NCI-H1092 (cell line): Measurements from ENCODE around the gene CLDN19.
A peak's percentile ranks its signal among the peaks of the same experiment; 100 is the strongest.

Experiments used
- DNase-seq: peaks from one replicate; lab custom pipeline; 2025; lab: John Stamatoyannopoulos, UW

Gene CLDN19, protein sequence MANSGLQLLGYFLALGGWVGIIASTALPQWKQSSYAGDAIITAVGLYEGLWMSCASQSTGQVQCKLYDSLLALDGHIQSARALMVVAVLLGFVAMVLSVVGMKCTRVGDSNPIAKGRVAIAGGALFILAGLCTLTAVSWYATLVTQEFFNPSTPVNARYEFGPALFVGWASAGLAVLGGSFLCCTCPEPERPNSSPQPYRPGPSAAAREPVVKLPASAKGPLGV

GRCh38 chr1:42739753-42740700, at the start of gene CLDN19:
Gene CLDN19 (minus strand): TSS chr1:42740236. CDS start chr1:42740063, 173 bp downstream.
- no peak for DNase-seq

DNA sequence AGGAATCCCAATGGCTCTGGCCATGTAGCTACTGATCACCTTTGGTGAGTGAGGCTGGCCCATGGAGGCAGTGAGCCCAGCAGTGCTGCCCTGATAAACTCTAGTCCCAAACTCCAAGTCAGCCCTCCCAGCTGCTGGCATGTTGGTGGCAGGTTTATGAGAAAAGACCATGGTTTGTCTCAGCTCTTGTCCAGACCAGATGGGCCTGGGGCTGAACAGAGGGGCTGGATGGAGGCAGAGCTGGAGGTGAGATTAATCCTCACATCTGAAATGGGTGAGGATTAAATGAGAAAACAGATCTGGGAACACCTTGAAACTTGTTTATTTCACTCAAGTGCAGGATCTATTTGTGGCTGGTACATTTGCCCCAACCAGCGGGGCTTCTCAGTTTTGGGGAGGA, 48.0 kb upstream of the CLDN19 start:
- DNase-seq = no peak

- no peak for DNase-seq
These were observed 46.1 kb upstream of the CLDN19 start for GRCh38 chr1:42786097-42786496.

GRCh38 chr1:42784946-42785693, 45.1 kb upstream of the CLDN19 start, which contains the start of gene TMEM269:
Gene TMEM269 (plus strand): TSS chr1:42784991. CDS start chr1:42789894, 4,903 bp downstream.
- no peak for DNase-seq

DNA sequence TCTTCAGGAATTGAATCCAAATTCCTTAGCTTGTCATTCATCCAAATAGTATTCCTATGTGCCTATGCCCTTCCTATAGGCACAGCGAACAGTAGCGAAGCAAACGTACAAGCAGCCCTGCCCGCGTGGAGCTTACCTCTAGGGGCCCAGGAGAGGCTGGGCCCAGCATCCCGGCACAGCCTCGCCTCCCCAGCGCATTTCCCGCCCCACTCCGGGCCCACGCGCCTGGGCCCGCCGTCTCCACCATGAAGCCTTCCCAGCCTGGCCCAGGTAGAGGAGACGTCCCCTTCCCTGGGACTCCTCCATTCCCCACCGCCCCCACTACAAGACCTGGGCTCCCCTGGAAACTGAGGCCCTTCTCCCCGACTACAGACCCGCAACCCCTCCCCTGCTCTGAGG, 44.5 kb upstream of the CLDN19 start:
- no peak for DNase-seq

- DNase-seq = no peak
These were observed 43.1 kb upstream of the CLDN19 start for GRCh38 chr1:42783092-42783491.

GRCh38 chr1:42780176-42780575, 40.1 kb upstream of the CLDN19 start:
- no peak for DNase-seq

- no peak for DNase-seq
These were observed 39.7 kb upstream of the CLDN19 start for GRCh38 chr1:42779725-42780124.

DNA sequence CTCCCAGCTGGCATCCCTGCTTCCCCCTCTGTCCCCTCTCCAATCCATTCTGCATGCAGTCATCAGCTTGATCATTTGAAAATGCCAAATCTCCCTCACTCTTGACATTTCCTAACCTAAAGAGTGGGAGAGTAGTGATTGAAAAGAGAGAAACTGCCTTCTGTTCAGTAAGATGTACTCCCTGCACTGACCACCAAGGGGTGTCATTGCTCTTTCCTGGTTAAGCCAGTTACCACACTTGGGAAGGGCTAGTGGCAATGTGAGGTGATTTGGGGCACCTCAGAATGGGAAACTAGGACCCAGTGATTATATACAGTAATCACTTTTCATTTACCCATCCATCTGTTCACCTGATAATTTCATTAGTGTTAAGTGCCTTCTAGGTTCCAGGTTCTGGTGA, 37.8 kb upstream of the CLDN19 start:
- DNase-seq = no peak

DNA sequence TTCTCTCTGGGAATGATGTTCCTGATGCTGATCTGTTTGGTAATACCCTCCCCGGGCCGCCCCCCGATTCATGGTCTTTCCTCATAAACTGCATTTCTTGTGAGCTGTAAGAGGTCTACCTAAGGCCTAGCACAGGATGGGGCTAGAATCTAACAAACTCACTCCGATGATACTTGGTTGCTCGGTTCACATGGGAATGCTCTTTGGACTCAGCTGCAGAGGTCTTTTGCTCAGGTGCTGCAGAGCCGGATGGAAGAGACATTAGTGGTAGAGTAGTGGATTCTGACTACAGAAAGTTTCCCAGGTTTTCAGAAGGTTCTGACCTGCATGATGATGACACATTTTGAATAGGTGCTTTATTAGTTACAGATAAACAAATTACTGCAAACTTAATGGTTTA, 36.5 kb upstream of the CLDN19 start:
- no peak for DNase-seq

GRCh38 chr1:42774928-42775526, 35.0 kb upstream of the CLDN19 start:
- DNase-seq = no peak

GRCh38 chr1:42773420-42773819, 33.4 kb upstream of the CLDN19 start:
- no peak for DNase-seq

DNA sequence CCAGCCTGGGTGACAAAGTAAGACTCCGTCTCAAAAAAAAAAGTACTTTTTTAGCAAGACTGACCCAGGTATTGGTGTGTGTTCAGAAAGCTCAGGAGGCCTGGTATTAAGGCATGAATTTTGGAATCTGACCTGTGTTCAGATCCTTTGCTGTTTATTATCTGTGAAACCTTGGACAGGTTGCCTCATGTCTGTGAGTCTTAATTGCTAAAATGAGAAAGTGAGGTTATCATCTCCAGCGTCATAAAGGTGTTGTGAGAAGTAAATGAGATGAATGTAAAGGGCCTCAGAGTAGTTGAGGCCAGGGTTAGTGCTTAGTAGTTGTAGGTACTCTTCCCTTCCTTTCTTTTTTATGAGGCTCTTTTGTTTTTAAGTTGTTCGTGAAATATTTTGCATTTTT, 29.8 kb upstream of the CLDN19 start:
- no peak for DNase-seq

GRCh38 chr1:42768172-42768571, 28.1 kb upstream of the CLDN19 start:
- DNase-seq = no peak

DNA sequence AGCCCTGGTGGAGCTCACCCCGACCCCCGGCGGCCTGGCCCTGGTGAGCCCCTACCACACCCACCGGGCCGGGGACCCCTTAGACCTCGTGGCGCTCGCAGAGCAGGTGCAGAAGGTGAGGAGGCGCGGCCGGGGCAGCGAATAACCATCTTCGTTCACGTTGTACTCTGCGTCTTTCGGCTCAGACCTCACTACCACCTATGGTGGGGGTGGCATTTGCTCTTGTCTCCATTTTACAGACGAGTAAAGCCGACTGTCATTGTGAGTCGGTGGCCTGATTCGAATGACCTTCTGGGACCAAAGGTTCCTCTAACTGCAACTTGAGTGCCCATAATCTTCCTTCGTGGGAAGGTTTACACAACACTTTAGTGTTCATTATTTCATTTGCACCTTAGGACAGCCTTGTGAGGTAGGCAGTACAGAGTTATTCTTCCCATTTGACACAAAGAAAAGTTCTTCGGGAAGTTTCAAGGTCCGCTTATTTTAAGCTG, 27.5 kb upstream of the CLDN19 start:
- peak; percentile 80 for DNase-seq

DNA sequence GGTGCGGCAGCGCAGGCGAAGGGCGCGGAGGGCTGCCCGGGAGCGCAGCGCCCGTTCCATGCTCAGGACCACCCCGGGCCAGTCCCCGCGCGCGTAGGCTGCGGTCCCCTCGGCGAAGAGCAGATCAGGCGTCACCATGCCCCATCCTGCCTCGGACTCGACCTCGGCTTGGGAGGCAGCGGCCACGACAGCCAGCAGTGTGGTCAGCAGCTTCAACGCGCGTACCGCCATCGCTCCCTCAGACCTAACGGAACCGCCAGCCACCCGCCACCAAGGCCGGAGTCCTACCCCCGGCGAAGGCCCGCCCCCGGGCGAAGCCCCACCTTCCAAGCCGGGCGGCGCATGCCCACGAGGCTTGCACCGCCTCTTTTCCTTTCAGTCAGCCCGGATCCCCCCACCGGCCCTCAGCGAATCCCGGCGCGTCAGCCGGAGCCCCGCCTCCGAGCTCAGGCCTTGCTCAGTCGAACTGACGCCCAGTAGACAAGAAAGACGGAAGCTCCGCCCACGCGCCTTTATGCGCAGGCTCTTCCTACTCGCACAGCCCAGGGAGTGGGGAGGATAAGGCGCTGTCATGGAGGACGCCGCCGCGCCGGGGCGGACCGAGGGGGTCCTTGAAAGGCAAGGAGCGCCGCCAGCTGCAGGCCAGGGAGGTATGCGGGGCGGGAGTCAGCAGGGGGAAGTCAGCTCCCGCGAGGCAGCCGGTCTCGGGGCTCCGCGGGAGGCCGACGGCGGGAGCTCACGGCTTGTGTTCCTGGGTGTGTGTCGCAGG, 26.9 kb upstream of the CLDN19 start, which contains the start of the genes C1orf50 and P3H1:
Gene C1orf50, plus strand, starts transcription at position 509 of the 769 bp plus-strand sequence. Its CDS starts 63 bp downstream, at position 572.
Gene P3H1, minus strand, starts transcription at position 288 of the 769 bp plus-strand sequence. Its CDS starts 57 bp downstream, at position 231.
- DNase-seq = peak; percentile 100

GRCh38 chr1:42765832-42766740, 26.1 kb upstream of the CLDN19 start:
- DNase-seq = peak; percentile 62

DNA sequence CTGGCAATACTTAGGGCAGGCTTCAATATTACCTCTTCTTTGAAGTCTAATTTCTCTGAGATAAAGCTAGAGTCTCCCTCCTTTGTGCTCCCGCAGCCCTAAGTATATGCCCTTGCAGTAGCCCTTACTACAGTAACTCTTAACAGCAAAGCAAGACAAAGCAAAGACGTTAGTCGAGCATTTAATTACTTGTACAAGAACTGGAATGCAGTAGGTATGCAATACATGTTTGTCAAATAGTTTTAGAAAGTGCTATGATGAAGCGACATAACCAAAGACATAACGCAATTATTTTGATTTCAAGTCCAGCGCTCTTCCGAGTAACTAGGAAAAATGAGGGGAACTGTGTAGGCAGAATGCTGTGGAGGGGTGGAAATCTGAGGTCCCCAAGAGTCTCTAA, 25.2 kb upstream of the CLDN19 start:
- DNase-seq = no peak

GRCh38 chr1:42762269-42762668, 22.2 kb upstream of the CLDN19 start:
- DNase-seq = no peak

DNA sequence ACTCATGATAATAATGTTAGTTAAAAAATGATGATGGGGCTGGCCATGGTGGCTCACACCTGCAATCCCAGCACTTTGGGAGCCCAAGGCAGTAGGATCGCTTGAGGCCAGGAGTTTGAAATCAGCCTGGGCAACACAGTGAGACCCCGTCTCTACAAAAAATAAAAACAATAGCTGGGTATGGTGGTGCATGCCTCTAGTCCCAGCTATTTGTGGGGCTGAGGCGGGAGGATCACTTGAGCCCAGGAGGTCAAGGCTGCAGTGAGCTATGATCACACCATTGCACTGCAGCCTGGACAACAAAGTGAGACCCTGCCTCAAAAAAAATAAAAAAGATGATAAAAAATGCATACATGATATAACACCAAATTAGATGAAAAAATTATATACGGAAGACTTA, 21.5 kb upstream of the CLDN19 start:
- no peak for DNase-seq
